Prostate gland (tissue), 2 donors: ENCODE data around the gene CDH13.

Source experiments
- CTCF ChIP-seq, 4 experiments: fragments of 200-600 bp in 2 of 4; fragments of 450-650 bp in 2 of 4; sonication (generic) in 2 of 4; IDR thresholded peaks; 1 replicate in 3 of 4; 2 replicates in 1 of 4; pipeline ENCODE4 v1.5.1; 2016 to 2019; ENCODE audit warnings: antibody characterized with exemption in 4 of 4, mild to moderate bottlenecking in 2 of 4, moderate library complexity in 2 of 4
- POLR2A ChIP-seq: fragments of 450-650 bp; IDR thresholded peaks from one replicate; pipeline ENCODE4 v1.6.1; 2016; ENCODE audit warnings: antibody characterized with exemption, mild to moderate bottlenecking
- POLR2AphosphoS5 ChIP-seq: sonication (generic); formaldehyde crosslinking; IDR thresholded peaks from one replicate; pipeline ENCODE4 v1.6.1; 2017; ENCODE audit warnings: antibody characterized with exemption

GRCh38 chr16:82937926-82938520 is 311.3 kb downstream of the CDH13 start:
- TF ChIP-seq CTCF (IDR thresholded peaks at IDR 0.05) (no peak), POLR2AphosphoS5 (no peak), POLR2A (no peak)
